ENCODE data around the gene HSBP1.
A peak's percentile ranks its signal among the peaks of the same experiment; 100 is the strongest.

The HSBP1 gene

DNA sequence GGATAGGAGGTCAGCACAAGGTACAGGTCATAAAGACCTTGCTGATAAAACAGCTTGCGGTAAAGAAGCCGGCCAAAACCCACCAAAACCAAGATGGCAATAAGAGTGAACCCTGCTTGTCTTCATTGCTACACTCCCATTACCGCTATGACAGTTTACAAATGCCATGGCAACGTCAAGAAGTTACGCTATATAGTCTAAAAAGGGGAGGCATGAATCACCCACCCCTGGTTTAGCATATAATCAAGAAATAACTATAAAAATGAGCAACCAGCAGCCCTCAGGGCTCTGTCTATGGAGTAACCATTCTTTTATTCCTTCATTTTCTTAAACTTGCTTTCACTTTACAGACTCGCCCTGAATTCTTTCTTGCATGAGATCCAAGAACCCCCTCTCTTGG, 1.0 kb upstream of the HSBP1 start:
- no peak overlapping the region for H3K27ac ChIP-seq
- TF ChIP-seq FOXP2 (optimal IDR thresholded peaks at IDR 0.05; ENCODE audit: control extremely low read depth, extremely low read length, insufficient read depth) (no peak), EZH2 (IDR thresholded peaks at IDR 0.05) (no peak), POLR2AphosphoS5 (IDR thresholded peaks at IDR 0.05; ENCODE audit: borderline replicate concordance, low read depth, low read length) (no peak)
- no peak overlapping the region for H3K4me3 ChIP-seq
- no peaks in the 10 kb centered on the region for H3K36me3 ChIP-seq (ENCODE audit: insufficient read depth, low read length)
- H3K9ac ChIP-seq (ENCODE audit: insufficient read length): no peak overlapping the region
- no peaks in the 10 kb centered on the region for H3K9me3 ChIP-seq (ENCODE audit: low read depth, low read length)
- DNase-seq (ENCODE audit: low read depth, low spot score): no peak

DNA sequence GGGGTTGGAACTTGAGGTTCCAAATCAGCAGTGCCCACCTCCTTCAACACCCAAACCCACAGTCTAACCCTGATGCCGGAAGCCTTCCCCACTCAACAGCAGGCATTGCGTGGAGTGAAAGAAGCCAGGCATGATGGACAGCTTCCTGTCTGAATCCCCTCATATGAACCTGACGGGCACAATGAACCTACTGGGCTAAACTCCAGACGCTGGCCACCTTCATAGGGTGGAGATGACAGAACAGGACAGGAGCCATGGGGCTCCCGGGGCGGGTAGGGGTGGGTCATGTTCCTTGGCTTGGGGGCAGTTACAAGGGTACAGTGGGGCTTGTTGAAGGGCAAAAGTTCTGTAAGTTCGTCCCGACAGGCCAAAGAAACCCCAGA, 460 bp upstream of the HSBP1 start:
- H3K4me3 ChIP-seq: no peak overlapping the region; the same call in 1 of the 2 replicates
- H3K27ac ChIP-seq: no peak overlapping the region
- TF ChIP-seq EZH2 (IDR thresholded peaks at IDR 0.05) (no peak), POLR2AphosphoS5 (IDR thresholded peaks at IDR 0.05; ENCODE audit: borderline replicate concordance, low read depth, low read length) (no peak), FOXP2 (optimal IDR thresholded peaks at IDR 0.05; ENCODE audit: control extremely low read depth, extremely low read length, insufficient read depth) (no peak)

DNA sequence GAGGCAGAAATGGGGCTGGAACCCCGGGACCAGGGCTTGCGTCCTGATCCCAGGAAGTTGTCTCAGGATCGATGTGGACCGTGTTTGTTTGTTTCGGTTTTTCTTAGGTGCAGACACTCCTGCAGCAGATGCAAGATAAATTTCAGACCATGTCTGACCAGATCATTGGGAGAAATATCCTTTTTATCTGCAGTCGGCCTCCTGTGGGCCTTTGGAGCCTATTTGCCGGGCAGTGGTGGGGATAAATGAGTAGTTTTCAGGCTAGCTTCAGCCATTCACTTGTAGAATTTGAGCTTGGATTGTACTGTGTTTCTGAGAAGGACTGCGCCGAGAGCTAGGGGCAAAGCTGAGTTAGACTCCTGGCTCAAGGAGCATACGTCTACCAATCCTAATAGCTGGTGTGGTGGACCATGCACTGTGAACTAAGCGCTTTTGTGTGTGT, 816 bp downstream of the HSBP1 start:
- H3K9me3 ChIP-seq (ENCODE audit: low read depth, low read length): no peaks in the 10 kb centered on the region
- H3K9ac ChIP-seq (ENCODE audit: insufficient read length): peak overlapping the region; percentile 88
- H3K4me3 ChIP-seq: peak overlapping the region; percentile 83
- H3K36me3 ChIP-seq (ENCODE audit: insufficient read depth, low read length): no peaks in the 10 kb centered on the region
- DNase-seq (ENCODE audit: low read depth, low spot score): no peak
- H3K27ac ChIP-seq: no peak overlapping the region
- TF ChIP-seq POLR2AphosphoS5 (IDR thresholded peaks at IDR 0.05; ENCODE audit: borderline replicate concordance, low read depth, low read length) (no peak), FOXP2 (optimal IDR thresholded peaks at IDR 0.05; ENCODE audit: control extremely low read depth, extremely low read length, insufficient read depth) (no peak), EZH2 (IDR thresholded peaks at IDR 0.05) (no peak)

More for the DNA sequence above, 460 bp upstream of the HSBP1 start:
- no peak for DNase-seq (ENCODE audit: low read depth, low spot score)
- Histone ChIP-seq H3K36me3 (ENCODE audit: insufficient read depth, low read length) (no peaks in the 10 kb centered on the region), H3K9me3 (ENCODE audit: low read depth, low read length) (no peaks in the 10 kb centered on the region), H3K9ac (ENCODE audit: insufficient read length) (no peak overlapping the region)

DNA sequence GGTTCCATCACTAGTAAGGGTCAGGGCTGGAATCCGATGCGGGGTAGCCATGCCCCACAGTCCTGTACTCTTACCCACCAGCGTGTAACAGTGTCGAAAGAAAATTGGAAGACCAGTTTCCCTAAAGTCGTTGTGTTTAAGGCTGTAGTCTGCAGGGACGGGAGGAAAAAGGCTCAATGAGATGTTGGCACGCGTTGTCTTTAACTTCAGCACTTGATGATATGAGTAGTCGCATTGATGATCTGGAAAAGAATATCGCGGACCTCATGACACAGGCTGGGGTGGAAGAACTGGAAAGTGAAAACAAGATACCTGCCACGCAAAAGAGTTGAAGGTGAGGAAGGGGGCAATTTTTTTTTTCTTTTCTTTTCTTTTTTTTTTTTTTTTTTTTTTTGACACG, 1.3 kb downstream of the HSBP1 start:
- Histone ChIP-seq H3K9ac (ENCODE audit: insufficient read length) (no peak overlapping the region), H3K36me3 (ENCODE audit: insufficient read depth, low read length) (no peaks in the 10 kb centered on the region), H3K4me3 (peak overlapping the region; percentile 83), H3K27ac (no peak overlapping the region), H3K9me3 (ENCODE audit: low read depth, low read length) (no peaks in the 10 kb centered on the region)
- no peak for DNase-seq (ENCODE audit: low read depth, low spot score)
- no peak for TF ChIP-seq EZH2 (IDR thresholded peaks at IDR 0.05)
- no peak for TF ChIP-seq FOXP2 (optimal IDR thresholded peaks at IDR 0.05; ENCODE audit: control extremely low read depth, extremely low read length, insufficient read depth)
- TF ChIP-seq POLR2AphosphoS5 (IDR thresholded peaks at IDR 0.05; ENCODE audit: borderline replicate concordance, low read depth, low read length): no peak

DNA sequence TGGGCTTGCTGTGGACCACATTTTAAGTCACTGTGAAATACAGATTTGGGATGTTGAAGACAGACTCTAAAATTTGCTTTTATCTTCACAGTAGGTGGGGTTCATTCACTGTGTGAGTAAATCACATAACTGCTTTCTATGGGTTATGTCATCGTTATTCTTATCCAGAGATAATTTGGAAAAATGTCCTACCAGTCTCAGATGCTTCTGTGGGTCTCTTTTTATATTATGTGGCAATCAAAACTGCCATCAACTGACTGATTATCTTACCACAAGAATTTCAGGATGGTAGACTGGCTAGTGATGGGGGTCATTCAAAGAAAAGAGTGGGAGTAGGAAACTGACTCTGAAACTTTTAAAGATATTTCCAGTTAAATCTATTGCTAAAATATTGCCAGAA, 3.1 kb downstream of the HSBP1 start:
- no peak for TF ChIP-seq FOXP2 (optimal IDR thresholded peaks at IDR 0.05; ENCODE audit: control extremely low read depth, extremely low read length, insufficient read depth)
- TF ChIP-seq EZH2 (IDR thresholded peaks at IDR 0.05): no peak
- no peak for TF ChIP-seq POLR2AphosphoS5 (IDR thresholded peaks at IDR 0.05; ENCODE audit: borderline replicate concordance, low read depth, low read length)
- no peaks in the 10 kb centered on the region for H3K36me3 ChIP-seq (ENCODE audit: insufficient read depth, low read length)
- DNase-seq (ENCODE audit: low read depth, low spot score): no peak
- H3K4me3 ChIP-seq: no peak overlapping the region
- H3K9ac ChIP-seq (ENCODE audit: insufficient read length): no peak overlapping the region
- no peaks in the 10 kb centered on the region for H3K9me3 ChIP-seq (ENCODE audit: low read depth, low read length)
- H3K27ac ChIP-seq: no peak overlapping the region

DNA sequence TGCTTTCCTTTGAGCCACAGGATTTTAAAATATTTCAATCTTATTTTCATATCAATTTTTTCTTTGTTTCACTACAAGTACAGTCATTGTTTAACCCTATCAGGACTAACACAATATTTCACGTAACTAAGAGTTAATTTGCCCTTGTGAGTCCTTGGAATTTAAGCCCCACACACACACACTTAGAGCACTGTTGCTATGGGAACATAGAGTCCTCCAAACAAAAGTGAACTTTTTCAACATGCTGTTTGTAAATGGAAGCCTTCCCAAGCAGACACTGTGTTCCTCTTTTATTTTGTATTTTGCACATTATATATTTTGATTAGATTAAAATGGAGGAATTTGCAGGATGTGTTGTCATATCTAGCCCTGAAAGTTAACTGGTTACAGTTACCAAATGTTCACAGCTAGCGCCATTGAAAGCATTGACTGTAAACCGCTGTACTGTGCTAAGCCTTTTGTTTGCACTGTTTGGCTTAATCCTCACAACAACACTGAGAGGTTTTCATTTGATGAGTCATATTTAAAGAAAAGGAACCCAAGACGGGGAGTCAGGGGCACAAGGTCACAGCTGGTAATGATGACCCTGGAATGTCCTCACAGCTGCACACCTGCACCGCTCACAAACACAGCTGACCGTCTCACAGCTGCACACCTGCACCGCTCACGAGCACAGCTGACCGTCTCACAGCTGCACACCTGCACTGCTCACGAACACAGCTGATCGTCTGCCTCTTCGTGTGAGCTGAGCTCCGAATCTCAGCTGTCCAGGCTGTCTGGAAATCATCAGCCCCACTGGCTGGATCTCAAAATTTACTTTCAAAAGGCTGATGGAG, 6.3 kb downstream of the HSBP1 start:
- Histone ChIP-seq H3K4me3 (no peak overlapping the region), H3K27ac (no peak overlapping the region), H3K36me3 (ENCODE audit: insufficient read depth, low read length) (no peaks in the 10 kb centered on the region), H3K9ac (ENCODE audit: insufficient read length) (no peak overlapping the region), H3K9me3 (ENCODE audit: low read depth, low read length) (no peaks in the 10 kb centered on the region)
- no peak for TF ChIP-seq EZH2 (IDR thresholded peaks at IDR 0.05)
- TF ChIP-seq FOXP2 (optimal IDR thresholded peaks at IDR 0.05; ENCODE audit: control extremely low read depth, extremely low read length, insufficient read depth): no peak
- TF ChIP-seq POLR2AphosphoS5 (IDR thresholded peaks at IDR 0.05; ENCODE audit: borderline replicate concordance, low read depth, low read length): no peak
- no peak for DNase-seq (ENCODE audit: low read depth, low spot score)

DNA sequence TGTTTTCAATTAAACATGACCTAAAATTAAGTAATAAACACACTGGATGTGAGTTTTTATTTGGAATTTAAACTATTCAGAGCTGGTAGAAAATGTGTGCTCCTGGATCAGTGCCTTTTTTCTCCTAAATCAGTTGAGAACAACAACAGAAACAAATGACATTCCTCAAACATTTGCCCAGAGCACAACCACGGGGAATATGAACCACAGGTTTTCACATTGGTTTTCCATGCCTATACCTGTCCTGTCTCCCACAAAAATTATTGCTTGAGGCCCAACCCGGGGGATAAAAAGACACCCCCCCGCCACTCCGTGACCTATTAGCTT, 6.8 kb downstream of the HSBP1 start:
- no peak for DNase-seq (ENCODE audit: low read depth, low spot score)
- no peaks in the 10 kb centered on the region for H3K9me3 ChIP-seq (ENCODE audit: low read depth, low read length)
- TF ChIP-seq EZH2 (IDR thresholded peaks at IDR 0.05) (no peak), FOXP2 (optimal IDR thresholded peaks at IDR 0.05; ENCODE audit: control extremely low read depth, extremely low read length, insufficient read depth) (no peak), POLR2AphosphoS5 (IDR thresholded peaks at IDR 0.05; ENCODE audit: borderline replicate concordance, low read depth, low read length) (no peak)
- H3K27ac ChIP-seq: no peak overlapping the region
- H3K9ac ChIP-seq (ENCODE audit: insufficient read length): no peak overlapping the region
- no peaks in the 10 kb centered on the region for H3K36me3 ChIP-seq (ENCODE audit: insufficient read depth, low read length)
- no peak overlapping the region for H3K4me3 ChIP-seq

DNA sequence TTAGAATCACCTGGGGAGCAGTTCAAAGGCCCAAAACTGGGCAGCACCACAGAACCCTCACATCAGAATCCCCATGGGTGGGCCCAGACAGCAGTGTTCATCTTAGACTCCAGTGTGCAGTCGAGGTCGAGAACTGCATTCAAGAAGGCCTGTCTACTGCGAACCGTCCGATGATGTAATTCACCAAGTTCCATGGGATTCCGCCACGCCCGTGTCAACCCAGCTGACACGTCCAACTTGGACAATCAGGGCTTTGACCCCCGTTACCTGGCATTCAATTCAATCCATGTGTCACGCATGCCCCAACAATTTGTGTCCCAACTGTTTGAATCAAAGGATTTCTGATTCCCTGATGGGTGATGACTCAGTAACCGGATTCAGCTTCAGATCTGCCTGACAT, 9.2 kb downstream of the HSBP1 start:
- H3K36me3 ChIP-seq (ENCODE audit: insufficient read depth, low read length): no peaks in the 10 kb centered on the region
- no peak overlapping the region for H3K9ac ChIP-seq (ENCODE audit: insufficient read length)
- H3K9me3 ChIP-seq (ENCODE audit: low read depth, low read length): no peaks in the 10 kb centered on the region
- TF ChIP-seq POLR2AphosphoS5 (IDR thresholded peaks at IDR 0.05; ENCODE audit: borderline replicate concordance, low read depth, low read length) (no peak), FOXP2 (optimal IDR thresholded peaks at IDR 0.05; ENCODE audit: control extremely low read depth, extremely low read length, insufficient read depth) (no peak), EZH2 (IDR thresholded peaks at IDR 0.05) (no peak)
- DNase-seq (ENCODE audit: low read depth, low spot score): no peak
- no peak overlapping the region for H3K4me3 ChIP-seq
- H3K27ac ChIP-seq: no peak overlapping the region

DNA sequence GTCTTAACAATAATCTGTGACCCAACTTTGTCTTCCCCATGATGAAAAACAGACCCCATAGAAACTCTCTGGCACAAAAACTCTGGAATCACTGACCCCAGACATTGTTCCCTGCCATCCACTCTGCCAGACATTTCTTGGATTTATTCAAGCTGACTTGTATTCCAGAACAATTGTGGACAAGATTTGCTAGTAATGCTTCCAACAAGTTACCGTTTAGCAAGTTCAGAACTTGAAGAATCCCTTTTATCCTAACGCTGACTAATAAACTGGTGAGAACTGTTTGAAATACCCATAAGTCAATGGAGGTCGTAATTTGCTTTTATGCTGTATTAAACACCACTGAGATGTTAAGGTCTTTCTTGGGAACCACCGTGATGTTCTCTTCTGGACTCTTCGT, 10.5 kb downstream of the HSBP1 start:
- H3K4me3 ChIP-seq: no peak overlapping the region
- no peak overlapping the region for H3K9ac ChIP-seq (ENCODE audit: insufficient read length)
- no peak overlapping the region for H3K27ac ChIP-seq
- H3K9me3 ChIP-seq (ENCODE audit: low read depth, low read length): no peaks in the 10 kb centered on the region
- no peaks in the 10 kb centered on the region for H3K36me3 ChIP-seq (ENCODE audit: insufficient read depth, low read length)
- DNase-seq (ENCODE audit: low read depth, low spot score): no peak
- TF ChIP-seq FOXP2 (optimal IDR thresholded peaks at IDR 0.05; ENCODE audit: control extremely low read depth, extremely low read length, insufficient read depth) (no peak), EZH2 (IDR thresholded peaks at IDR 0.05) (no peak), POLR2AphosphoS5 (IDR thresholded peaks at IDR 0.05; ENCODE audit: borderline replicate concordance, low read depth, low read length) (no peak)
